Measurements from ENCODE around the gene CD44. TPM values are rescaled to one million over a fixed set of nuclear protein-coding genes. Genes with fewer than 3 reads are reported as not detected.
A peak's percentile ranks its signal among the peaks of the same experiment; 100 is the strongest.

CD44 gene
- total RNA-seq, 6 experiments from 2014 or later, result 12.2 to 64.1 (median 22.9) TPM

DNA sequence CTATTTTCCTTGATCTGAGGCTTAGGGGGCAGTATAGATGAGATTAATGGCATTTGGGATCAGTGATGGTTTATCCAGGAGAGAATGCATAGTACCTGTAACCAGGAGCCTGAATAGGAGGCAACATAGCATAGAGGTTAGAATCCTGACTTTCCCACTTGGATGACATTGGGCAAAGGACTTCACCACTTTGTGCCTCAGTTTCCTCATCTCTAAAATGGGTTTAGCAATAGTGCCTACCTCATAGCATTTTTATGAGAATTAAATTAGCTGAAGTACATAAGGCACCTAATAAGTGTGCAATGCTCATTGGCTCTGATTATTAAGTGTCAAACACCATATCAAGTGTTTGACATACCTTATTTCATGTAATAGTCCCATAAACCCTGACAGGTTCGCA is 30.8 kb downstream of the CD44 start:
- no peak for DNase-seq
- Histone ChIP-seq H3K36me3 (no peaks in the 10 kb centered on the region), H3K4me1 (peaks cover 0 to 29% (median 4%) of the 10 kb centered on the region in 4 donors), H3K4me3 (no peak overlapping the region), H3K27me3 (no peaks in the 10 kb centered on the region), H3K9me3 (no peaks in the 10 kb centered on the region), H3K27ac (no peak overlapping the region)
- 89% methylated on average over 1 of the region's 1 CpG for WGBS (ENCODE audit: insufficient coverage, low coverage, low lambda C conversion rate, missing lambda C conversion rate)
- TF ChIP-seq, protein P1, sequence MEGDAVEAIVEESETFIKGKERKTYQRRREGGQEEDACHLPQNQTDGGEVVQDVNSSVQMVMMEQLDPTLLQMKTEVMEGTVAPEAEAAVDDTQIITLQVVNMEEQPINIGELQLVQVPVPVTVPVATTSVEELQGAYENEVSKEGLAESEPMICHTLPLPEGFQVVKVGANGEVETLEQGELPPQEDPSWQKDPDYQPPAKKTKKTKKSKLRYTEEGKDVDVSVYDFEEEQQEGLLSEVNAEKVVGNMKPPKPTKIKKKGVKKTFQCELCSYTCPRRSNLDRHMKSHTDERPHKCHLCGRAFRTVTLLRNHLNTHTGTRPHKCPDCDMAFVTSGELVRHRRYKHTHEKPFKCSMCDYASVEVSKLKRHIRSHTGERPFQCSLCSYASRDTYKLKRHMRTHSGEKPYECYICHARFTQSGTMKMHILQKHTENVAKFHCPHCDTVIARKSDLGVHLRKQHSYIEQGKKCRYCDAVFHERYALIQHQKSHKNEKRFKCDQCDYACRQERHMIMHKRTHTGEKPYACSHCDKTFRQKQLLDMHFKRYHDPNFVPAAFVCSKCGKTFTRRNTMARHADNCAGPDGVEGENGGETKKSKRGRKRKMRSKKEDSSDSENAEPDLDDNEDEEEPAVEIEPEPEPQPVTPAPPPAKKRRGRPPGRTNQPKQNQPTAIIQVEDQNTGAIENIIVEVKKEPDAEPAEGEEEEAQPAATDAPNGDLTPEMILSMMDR (IDR thresholded peaks at IDR 0.05), result no peak
- no peak for TF ChIP-seq POLR2A (IDR thresholded peaks at IDR 0.05)
- intact Hi-C loops (cut with DNase I), result no loop called here
- ATAC-seq, result no peak

DNA sequence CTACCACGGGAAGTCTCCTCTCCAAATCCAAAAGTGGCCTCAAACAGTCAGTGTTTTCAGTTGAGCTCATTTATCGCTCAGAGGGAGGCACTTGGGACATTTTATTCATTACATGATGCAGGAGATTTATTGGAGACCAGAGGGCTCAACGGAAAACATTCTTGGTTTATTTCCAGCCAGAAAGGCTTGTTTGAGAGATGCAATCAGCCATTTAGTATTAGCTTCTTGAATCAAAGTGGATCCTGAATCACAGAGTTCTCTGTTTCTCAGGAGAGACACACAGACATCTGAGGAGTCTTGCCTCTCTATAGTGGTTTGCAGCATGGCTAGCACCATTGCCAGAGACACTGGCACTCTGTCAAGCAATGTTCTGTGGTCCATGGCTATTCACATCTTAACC is 31.5 kb downstream of the CD44 start:
- ATAC-seq, result no peak

DNA sequence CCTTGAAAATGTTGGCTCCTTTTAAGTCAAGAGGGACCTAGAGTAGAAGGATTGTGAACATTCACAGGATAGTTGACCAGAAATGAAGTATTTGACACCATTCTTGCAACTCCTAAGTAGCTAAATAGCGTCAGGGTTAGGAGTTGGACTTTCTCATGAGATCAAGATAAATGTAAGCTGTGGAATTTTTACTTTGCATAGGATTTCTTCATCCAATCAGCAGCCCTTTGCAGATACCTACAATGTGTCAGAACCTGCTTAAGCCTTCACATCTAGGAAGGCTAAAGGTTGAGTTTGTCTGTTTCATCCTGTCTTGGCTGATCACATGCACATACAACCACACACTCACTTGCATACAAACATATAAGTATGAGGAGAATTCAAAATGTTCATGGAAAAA is 32.3 kb downstream of the CD44 start:
- TF ChIP-seq, protein P1 (IDR thresholded peaks at IDR 0.05), result no peak
- TF ChIP-seq POLR2A (IDR thresholded peaks at IDR 0.05), result no peak
- no peak overlapping the region for H3K27ac ChIP-seq
- no peak overlapping the region for H3K4me3 ChIP-seq
- peaks cover 0 to 31% (median 4%) of the 10 kb centered on the region in 4 donors for H3K4me1 ChIP-seq
- WGBS (ENCODE audit: insufficient coverage, low coverage, low lambda C conversion rate, missing lambda C conversion rate), result no CpG with 5 or more reads among the region's 1 CpG
- H3K36me3 ChIP-seq, result no peaks in the 10 kb centered on the region
- DNase-seq (no peak), ATAC-seq (no peak)
- intact Hi-C loops (cut with DNase I), result no loop called here
- H3K9me3 ChIP-seq, result no peaks in the 10 kb centered on the region
- H3K27me3 ChIP-seq, result no peaks in the 10 kb centered on the region

More for the DNA sequence above, 31.5 kb downstream of the CD44 start:
- intact Hi-C loops (cut with DNase I), result no loop called here
- DNase-seq, result no peak
- no peaks in the 10 kb centered on the region for H3K9me3 ChIP-seq
- H3K36me3 ChIP-seq, result no peaks in the 10 kb centered on the region
- H3K27ac ChIP-seq, result no peak overlapping the region
- no peak overlapping the region for H3K4me3 ChIP-seq
- WGBS (ENCODE audit: insufficient coverage, low coverage, low lambda C conversion rate, missing lambda C conversion rate), result 55% methylated on average over 3 of the region's 3 CpGs
- TF ChIP-seq, protein P1 (IDR thresholded peaks at IDR 0.05), result no peak
- TF ChIP-seq POLR2A (IDR thresholded peaks at IDR 0.05), result no peak
- peaks cover 0 to 31% (median 4%) of the 10 kb centered on the region in 4 donors for H3K4me1 ChIP-seq
- no peaks in the 10 kb centered on the region for H3K27me3 ChIP-seq

DNA sequence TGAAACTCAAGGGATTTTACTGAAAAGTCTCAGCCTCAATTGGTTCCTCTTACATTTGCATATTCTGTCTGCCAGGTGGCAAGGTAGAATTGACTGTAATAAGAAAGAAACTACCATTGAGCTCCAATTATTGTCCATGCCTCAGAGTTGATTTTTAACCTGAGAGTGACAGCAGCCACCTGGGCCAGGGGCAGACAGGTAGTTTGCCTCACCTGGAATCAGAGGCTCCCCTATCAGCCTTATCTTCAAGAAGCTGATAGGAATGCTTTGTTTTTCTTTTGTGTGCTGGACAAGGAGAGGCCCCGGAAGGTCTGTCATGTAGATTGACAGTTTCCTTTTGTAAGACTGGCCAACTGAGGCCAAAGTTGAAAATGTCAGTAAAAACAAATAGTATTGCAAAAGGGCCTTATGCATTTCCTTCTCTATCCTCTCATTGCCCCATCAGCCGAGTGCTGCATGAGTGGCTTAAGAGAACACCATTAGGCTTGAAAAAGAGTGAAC is 34.1 kb downstream of the CD44 start:
- no peak overlapping the region for H3K4me3 ChIP-seq
- H3K9me3 ChIP-seq, result no peaks in the 10 kb centered on the region
- DNase-seq, result peak in 2 of 3 donors; percentile 60 to 63
- 0% methylated on average over 2 of the region's 2 CpGs for WGBS (ENCODE audit: insufficient coverage, low coverage, low lambda C conversion rate, missing lambda C conversion rate)
- no peaks in the 10 kb centered on the region for H3K36me3 ChIP-seq
- peak overlapping the region in 2 of 3 donors; percentile 2 to 60 for H3K27ac ChIP-seq
- peaks cover 0 to 29% (median 4%) of the 10 kb centered on the region in 4 donors for H3K4me1 ChIP-seq
- peak; percentile 90 to 94 (median 92) for ATAC-seq
- intact Hi-C loops (cut with DNase I), result no loop called here
- H3K27me3 ChIP-seq, result no peaks in the 10 kb centered on the region
- peak; percentile 5 for TF ChIP-seq POLR2A (IDR thresholded peaks at IDR 0.05)
- TF ChIP-seq, protein P1 (IDR thresholded peaks at IDR 0.05), result no peak

All from right lobe of liver (tissue), 6 donors.